GM19238 (cell line): ENCODE measurements around the gene RNF208.
"Not testable (repeated sequence)": the region's sequence is repeated elsewhere in the genome, so short reads cannot be mapped to it uniquely, and the experiment has no call there.

Experiments
- DNase-seq: peaks from one replicate; pipeline ENCODE4 v3.0.0; 2011; ENCODE audit warnings: low spot score; ENCODE audit not compliant: insufficient read length

Gene RNF208

DNA sequence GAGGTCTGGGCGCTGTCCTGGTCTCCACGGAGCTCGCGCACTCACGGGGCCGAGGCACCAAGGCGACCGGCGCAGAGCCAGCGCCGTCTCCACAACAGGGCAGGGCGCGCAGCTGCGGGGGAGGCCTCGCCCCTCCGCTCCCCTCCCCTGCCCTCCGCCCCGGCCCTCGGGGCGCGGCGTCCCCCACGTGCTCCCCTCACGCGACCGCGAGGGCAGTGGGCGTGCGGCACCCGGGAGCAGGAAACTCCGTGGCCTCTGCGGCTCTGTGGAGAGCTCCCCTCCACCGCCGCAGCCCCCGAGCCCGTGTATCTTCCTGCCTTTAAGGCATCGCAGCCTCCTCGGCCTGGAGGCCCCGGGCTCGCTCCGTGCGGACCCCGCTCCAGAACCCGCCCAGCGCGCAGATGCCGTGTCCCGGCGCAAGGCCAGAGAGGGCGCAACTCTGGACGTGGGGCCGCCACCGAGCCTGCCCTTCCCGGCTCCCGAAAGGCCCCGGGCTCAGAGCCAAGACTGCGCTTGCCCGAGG lies 18.3 kb upstream of the RNF208 start:
- peak; percentile 74 for DNase-seq

GRCh38 chr9:137239541-137240200 lies 17.6 kb upstream of the RNF208 start:
- DNase-seq = not testable (repeated sequence)

- no peak for DNase-seq
Measured at GRCh38 chr9:137237759-137238726, 16.0 kb upstream of the RNF208 start.

GRCh38 chr9:137236936-137237421 lies 14.9 kb upstream of the RNF208 start:
- no peak for DNase-seq

DNA sequence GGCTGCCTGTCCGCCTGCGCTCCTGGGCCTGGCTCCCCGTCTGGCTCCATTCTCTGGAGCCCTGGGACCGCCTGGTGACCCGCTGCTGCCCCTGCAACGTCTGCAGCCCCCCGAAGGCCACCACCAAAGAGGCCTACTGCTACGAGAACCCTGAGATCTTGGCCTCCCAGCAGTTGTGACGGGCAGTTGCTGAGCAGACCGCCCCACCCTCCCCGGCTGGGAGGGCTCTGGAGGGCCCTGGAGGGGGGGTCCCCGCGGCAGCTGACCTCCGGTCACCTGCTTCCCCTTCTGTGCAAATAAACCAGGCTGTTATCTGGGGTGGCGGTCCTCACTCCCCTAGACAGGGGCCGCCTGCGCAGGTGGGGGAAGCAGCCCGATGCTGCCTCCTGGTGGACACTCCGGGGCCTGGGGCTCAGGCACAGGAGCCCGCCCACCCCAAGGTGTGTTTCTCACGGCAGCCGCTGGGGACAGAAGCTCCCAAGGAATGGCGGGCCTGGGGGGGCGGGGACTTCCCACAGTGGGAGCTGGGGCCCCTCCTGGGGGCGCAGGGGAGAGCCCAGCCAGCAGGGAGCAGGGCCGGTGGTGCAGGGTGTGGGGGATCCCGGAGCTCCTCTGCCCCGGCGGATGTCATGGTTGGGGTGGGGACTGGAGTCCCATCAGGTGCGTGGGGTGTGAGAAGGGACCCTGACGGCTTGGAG lies 14.3 kb upstream of the RNF208 start:
- DNase-seq = peak; percentile 99

DNA sequence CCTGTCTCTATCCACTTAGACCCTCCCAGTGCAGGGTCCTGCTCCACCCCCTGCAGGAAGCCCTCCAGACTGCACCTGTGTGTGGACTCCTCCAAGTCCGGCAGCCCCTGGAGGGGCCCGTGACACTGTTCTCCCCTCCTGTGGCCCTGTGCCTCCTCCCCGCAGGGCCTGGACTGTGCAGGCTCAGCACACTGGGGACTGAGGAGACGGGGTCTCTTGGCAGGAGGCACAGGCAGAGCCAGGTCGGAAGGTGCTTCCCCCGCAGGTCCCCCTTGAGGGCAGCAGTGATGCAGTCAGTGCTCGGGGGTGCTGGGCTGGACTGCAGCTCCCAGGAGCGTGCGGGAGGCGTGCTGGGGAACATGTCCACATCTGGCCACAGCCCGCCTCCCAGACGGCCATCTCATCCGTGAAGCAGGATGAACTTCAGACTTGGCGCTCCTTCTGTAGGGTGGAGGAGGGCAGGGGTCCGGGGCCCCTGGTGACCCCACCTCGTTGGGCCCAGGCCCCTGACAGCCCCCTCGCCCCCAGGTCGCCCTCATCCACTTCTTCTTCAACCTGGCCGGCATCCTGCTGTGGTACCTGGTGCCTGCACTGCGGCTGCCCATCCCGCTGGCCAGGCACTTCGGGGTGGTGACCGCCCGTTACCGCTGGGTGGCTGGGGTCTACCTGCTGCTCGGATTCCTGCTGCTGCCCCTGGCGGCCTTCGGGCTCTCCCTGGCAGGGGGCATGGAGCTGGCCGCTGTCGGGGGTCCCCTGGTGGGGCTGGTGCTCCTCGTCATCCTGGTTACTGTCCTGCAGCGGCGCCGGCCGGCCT lies 13.6 kb upstream of the RNF208 start:
- DNase-seq = no peak

GRCh38 chr9:137234758-137235423 lies 12.9 kb upstream of the RNF208 start:
- DNase-seq = no peak

DNA sequence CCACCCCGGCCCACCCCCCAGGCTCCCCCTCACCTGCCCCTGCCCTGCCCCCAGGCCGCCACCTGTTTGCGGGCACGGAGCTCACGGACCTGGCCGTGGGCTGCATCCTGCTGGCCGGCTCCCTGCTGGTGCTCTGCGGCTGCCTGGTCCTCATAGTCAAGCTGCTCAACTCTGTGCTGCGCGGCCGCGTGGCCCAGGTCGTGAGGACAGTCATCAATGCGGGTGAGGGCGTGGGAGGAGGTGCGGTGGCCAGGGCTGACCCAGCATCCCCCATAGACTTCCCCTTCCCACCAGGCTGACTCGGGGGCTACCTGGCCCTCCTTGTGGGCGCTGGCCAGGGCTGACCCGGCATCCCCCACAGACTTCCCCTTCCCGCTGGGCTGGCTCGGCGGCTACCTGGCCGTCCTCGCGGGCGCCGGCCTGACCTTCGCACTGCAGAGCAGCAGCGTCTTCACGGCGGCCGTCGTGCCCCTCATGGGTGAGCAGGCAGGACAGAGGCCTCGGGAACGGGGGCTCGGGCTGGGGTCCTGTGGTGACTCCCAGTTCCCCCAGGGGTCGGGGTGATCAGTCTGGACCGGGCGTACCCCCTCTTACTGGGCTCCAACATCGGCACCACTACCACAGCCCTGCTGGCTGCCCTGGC lies 12.1 kb upstream of the RNF208 start:
- no peak for DNase-seq

- no peak for DNase-seq
Measured at GRCh38 chr9:137233143-137233980, 11.3 kb upstream of the RNF208 start.

- no peak for DNase-seq
Measured at GRCh38 chr9:137232510-137232909, 10.5 kb upstream of the RNF208 start.

- DNase-seq = no peak
Measured at GRCh38 chr9:137232101-137232500, 10.1 kb upstream of the RNF208 start.

DNA sequence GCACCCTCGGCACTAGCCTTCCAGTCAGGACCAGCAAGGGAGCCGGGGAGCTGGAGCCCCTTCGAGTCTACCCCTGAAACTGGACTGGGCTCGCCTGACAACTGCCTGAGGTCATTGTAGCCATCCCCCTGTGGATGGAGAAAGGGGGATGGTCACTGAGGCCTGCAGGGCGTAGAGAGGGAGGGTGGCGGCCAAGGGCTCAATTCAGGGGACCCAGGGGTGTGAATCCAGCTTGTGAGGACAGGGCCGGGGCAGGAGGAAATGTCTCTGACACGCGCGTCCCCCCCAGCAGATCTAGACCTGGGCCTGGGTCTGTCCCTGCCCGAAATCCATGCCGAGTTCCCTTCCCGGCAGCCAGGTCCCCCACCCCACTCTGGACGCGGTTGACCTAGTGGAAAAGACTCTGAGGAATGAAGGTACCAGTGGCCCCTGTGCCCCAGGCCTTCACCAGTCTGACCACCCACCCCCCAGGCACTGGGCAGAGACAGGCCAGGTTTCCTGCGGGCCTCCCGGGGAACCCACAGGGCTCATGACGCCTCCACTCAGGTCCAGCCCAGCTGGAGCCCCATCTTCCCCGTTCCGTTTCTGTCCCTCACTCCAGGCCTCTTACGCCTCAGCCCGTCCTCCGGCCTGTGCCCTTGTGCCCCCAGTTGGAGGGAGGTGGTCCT lies 9.5 kb upstream of the RNF208 start:
- DNase-seq = no peak

DNA sequence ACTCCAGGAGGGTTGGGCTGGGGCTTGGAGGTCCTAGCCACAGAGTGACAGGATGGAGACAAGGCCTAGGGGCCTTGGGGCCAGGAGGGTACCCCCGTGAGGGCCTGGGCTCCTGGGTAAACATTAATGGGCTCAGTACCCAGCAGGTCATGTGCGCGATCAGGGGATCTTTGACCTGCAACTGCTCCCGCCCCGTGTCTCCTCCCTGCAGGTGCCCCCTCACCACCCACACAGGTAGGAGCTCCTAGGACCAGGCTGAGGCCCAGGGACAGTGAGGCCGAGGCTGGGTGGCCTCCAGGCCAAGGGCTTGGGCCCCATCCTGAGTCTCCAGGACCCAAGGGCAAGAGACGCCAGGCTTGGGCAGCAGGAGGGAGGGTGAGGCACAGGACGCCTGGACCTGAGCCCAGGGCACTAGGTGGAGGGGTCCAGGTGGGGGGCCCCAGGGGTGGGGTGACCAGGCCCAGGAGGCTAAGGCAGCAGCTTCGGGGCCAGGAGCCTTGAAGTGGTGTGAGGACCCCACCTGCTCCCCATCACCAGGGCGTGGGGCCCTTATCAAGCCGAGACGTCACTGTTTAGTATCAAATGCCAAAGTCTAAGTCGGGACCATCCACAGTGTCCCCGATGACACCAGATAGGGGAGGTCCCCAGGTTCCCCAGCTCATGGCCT lies 8.8 kb upstream of the RNF208 start, which contains the start of gene SLC34A3:
Gene SLC34A3, plus strand, starts transcription at position 197 of the 667 bp plus-strand sequence. CDS start 802 bp downstream, outside the sequence.
- DNase-seq = no peak

DNA sequence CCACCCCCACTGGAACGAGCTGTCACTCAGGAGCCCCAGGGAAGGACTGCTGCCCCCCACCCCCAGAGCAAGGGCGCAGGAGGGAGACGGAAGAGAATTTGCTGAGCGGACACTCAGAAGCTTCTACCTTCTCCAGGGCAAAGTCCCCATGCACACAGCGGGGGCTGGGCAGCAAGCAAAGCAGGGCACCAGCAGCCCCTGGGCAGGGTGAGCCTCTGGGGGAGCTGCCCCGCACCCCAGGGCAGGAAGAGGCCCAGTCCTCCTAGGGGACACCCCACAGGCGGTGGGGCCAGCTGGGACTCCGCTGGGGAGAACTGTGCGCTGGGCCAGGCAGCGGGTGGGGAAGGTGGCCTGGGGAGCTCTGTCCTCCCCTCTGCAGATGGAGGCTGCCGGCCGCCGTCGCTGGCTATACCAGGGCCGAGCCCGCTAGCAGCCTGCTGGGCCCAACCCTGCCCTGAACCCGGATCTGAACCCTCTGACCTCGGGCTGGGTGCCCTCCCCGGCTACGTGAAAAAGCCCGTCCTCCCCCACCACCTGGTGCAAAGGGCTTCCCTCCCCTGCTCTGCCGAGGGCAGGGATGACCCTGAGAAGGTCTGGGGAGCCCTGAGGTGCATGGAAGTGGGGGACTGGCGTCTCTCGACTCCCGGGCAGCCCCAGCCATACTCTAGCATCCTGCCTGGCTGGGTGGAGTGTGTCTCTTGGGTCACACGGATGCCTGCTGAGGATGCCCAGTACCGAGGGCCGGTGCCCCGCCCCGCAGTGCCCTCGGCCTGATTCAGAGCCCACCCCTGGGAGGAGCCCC lies 8.1 kb upstream of the RNF208 start:
- no peak for DNase-seq

DNA sequence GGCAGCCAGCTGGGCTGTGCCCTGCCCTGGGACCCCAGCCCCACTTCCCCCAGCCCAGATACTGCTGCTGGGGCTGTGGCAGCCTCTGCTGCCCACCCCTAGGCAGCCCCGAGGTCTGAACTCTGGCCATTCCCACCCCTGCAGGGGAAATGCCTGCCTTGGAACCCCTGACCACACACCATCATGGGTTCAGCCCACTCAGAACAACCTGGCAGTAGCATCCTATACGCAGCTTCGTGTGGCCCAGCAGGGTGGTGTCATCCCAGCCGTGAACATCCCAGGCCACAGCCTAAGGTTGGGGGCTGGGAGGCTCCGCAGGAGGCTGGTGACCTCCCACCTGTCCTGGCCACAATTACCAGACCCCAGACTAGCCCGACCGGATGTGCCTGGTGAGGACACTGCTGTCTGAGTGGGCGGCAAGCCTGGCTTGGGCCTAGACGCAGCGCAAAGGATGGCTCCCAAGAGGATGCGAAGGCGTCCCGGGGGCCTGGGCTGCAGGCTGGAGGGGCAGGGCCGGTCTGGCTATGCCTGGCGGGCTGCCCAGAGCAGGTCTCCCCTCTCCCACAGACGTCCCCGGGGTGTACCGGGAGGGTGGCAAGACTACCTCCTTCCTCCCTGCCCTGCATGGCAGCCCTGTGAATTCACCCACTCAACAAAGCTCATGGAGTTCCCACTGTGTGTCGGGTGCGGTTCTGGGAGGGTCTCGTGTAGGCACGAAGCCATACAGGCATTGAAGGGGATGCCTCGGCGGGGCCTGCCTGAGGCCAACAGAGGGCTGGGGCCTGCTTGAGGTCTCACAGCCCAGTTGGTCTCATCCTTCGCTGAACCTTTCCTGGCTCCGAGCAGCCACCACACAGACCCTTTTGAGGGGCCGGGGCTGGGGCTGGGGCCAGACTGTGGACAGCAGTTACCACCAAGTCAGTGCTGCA lies 7.2 kb upstream of the RNF208 start:
- DNase-seq = no peak
